DMS114 treated with DMSO at 0.1 percent for 48 hours (cell line): ENCODE measurements around the gene ANKDD1B.
A peak's percentile ranks its signal among the peaks of the same experiment; 100 is the strongest.

ENCODE experiments used
- DNase-seq: peaks from one replicate; lab custom pipeline; 2025; ENCODE audit not compliant: unreplicated experiment; lab: John Stamatoyannopoulos, UW

The ANKDD1B gene

GRCh38 chr5:75659791-75660450, 48.7 kb downstream of the ANKDD1B start:
- DNase-seq = no peak

- DNase-seq = no peak
These were observed 49.6 kb downstream of the ANKDD1B start for GRCh38 chr5:75660678-75661465.

GRCh38 chr5:75662061-75662460, 50.8 kb downstream of the ANKDD1B start:
- DNase-seq = no peak

GRCh38 chr5:75663579-75664284, 52.5 kb downstream of the ANKDD1B start:
- DNase-seq = no peak

- no peak for DNase-seq
These were observed 53.7 kb downstream of the ANKDD1B start for GRCh38 chr5:75664979-75665378.

GRCh38 chr5:75666801-75667200, 55.5 kb downstream of the ANKDD1B start:
- DNase-seq = no peak

GRCh38 chr5:75667586-75667985, 56.3 kb downstream of the ANKDD1B start:
- DNase-seq = no peak

GRCh38 chr5:75668445-75668844, 57.2 kb downstream of the ANKDD1B start:
- DNase-seq = no peak

GRCh38 chr5:75668977-75669689, 57.9 kb downstream of the ANKDD1B start:
- no peak for DNase-seq

GRCh38 chr5:75670577-75670976, 59.3 kb downstream of the ANKDD1B start:
- no peak for DNase-seq

GRCh38 chr5:75671506-75671905, 60.3 kb downstream of the ANKDD1B start:
- no peak for DNase-seq

- no peak for DNase-seq
These were observed 61.4 kb downstream of the ANKDD1B start for GRCh38 chr5:75672616-75673015.

- DNase-seq = no peak
These were observed 64.5 kb downstream of the ANKDD1B start for GRCh38 chr5:75675783-75676182.

GRCh38 chr5:75677607-75678006, 66.4 kb downstream of the ANKDD1B start:
- no peak for DNase-seq

GRCh38 chr5:75678155-75678554, 66.9 kb downstream of the ANKDD1B start:
- no peak for DNase-seq

GRCh38 chr5:75681125-75681830, 70.0 kb downstream of the ANKDD1B start:
- DNase-seq = peak; percentile 56

- no peak for DNase-seq
These were observed 73.9 kb downstream of the ANKDD1B start for GRCh38 chr5:75685141-75685540.

- no peak for DNase-seq
These were observed 75.2 kb downstream of the ANKDD1B start for GRCh38 chr5:75686480-75686879.

- DNase-seq = no peak
These were observed 79.4 kb downstream of the ANKDD1B start for GRCh38 chr5:75690669-75691068.

GRCh38 chr5:75694781-75695180, 83.5 kb downstream of the ANKDD1B start:
- DNase-seq = no peak
